ENCODE measurements around the gene BCL11B.

BCL11B gene

GRCh38 chr14:99155173-99156089 is 116.6 kb downstream of the BCL11B start:
- DNase-seq: no peak

- DNase-seq: no peak
These were observed 121.8 kb downstream of the BCL11B start for GRCh38 chr14:99150236-99150635.

- DNase-seq: no peak
These were observed 123.0 kb downstream of the BCL11B start for GRCh38 chr14:99148861-99149610.

GRCh38 chr14:99148131-99148530 is 123.9 kb downstream of the BCL11B start:
- no peak for DNase-seq

- DNase-seq: no peak
These were observed 124.6 kb downstream of the BCL11B start for GRCh38 chr14:99147366-99147740.

GRCh38 chr14:99146616-99147365 is 125.2 kb downstream of the BCL11B start:
- no peak for DNase-seq

- DNase-seq: no peak
These were observed 126.7 kb downstream of the BCL11B start for GRCh38 chr14:99145307-99145706.

GRCh38 chr14:99143793-99144192 is 128.2 kb downstream of the BCL11B start:
- DNase-seq: no peak

GRCh38 chr14:99143126-99143525 is 128.9 kb downstream of the BCL11B start:
- DNase-seq: no peak

GRCh38 chr14:99141236-99141635 is 130.8 kb downstream of the BCL11B start:
- DNase-seq: no peak

- no peak for DNase-seq
These were observed 132.8 kb downstream of the BCL11B start for GRCh38 chr14:99138999-99139865.

GRCh38 chr14:99137913-99138571 is 134.0 kb downstream of the BCL11B start:
- no peak for DNase-seq

- DNase-seq: no peak
These were observed 134.8 kb downstream of the BCL11B start for GRCh38 chr14:99137001-99137700.

GRCh38 chr14:99136401-99136800 is 135.6 kb downstream of the BCL11B start:
- DNase-seq: no peak

GRCh38 chr14:99136047-99136400 is 136.0 kb downstream of the BCL11B start:
- DNase-seq: no peak

GRCh38 chr14:99134516-99135046 is 137.4 kb downstream of the BCL11B start:
- DNase-seq: no peak

- DNase-seq: no peak
These were observed 138.1 kb downstream of the BCL11B start for GRCh38 chr14:99133636-99134515.

GRCh38 chr14:99132821-99133635 is 139.0 kb downstream of the BCL11B start:
- DNase-seq: no peak

Measured in activated naive CD4-positive, alpha-beta T cell treated with anti-CD3 and anti-CD28 coated beads, Interleukin-2, amount 50 U/mL, for 16 hours (primary cell).